GM13976 (cell line): ENCODE results near the gene TEF.

Experiments used
- DNase-seq: peaks from one replicate; pipeline ENCODE4 v3.0.0; 2012; ENCODE audit warnings: low spot score
- in situ Hi-C: fragments of 300-500 bp; cut with MboI; formaldehyde crosslinking; loops from one replicate; pipeline ENCODE4 v1.12.0; 2022; ENCODE audit warnings: low sequenced_read_pairs, mixed read lengths, inconsistent platforms; ENCODE audit not compliant: unreplicated experiment
- TF ChIP-seq, protein P1 (sequence below): IDR thresholded peaks from 2 replicates; pipeline ENCODE4 v1.5.1; 2012; ENCODE audit warnings: borderline replicate concordance, mild to moderate bottlenecking; ENCODE audit not compliant: insufficient read depth; ENCODE audit errors: extremely low read depth, missing control alignments, control extremely low read depth

TEF gene

DNA sequence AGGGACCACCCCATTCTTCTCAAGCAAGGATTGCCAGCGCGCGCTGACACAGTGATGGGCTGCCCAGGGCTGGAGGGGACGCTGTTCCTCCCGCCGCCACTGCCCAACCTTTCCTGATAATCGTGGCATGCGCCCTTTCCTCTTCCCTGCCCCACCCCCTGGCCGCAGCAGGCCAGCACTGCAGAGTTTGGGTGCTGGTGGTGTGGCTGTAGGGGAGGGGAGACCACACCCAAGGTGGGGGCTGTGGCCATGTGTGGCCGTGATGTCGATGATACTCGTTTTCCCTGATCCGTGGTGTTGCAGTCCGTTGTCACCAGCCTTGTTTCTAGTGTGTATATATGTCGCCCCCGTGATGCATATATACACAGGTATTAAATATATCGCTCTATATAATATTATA lies 22.8 kb upstream of the TEF start:
- DNase-seq = no peak
- TF ChIP-seq, protein P1, sequence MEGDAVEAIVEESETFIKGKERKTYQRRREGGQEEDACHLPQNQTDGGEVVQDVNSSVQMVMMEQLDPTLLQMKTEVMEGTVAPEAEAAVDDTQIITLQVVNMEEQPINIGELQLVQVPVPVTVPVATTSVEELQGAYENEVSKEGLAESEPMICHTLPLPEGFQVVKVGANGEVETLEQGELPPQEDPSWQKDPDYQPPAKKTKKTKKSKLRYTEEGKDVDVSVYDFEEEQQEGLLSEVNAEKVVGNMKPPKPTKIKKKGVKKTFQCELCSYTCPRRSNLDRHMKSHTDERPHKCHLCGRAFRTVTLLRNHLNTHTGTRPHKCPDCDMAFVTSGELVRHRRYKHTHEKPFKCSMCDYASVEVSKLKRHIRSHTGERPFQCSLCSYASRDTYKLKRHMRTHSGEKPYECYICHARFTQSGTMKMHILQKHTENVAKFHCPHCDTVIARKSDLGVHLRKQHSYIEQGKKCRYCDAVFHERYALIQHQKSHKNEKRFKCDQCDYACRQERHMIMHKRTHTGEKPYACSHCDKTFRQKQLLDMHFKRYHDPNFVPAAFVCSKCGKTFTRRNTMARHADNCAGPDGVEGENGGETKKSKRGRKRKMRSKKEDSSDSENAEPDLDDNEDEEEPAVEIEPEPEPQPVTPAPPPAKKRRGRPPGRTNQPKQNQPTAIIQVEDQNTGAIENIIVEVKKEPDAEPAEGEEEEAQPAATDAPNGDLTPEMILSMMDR = no peak
- in situ Hi-C loops = no loop called here

DNA sequence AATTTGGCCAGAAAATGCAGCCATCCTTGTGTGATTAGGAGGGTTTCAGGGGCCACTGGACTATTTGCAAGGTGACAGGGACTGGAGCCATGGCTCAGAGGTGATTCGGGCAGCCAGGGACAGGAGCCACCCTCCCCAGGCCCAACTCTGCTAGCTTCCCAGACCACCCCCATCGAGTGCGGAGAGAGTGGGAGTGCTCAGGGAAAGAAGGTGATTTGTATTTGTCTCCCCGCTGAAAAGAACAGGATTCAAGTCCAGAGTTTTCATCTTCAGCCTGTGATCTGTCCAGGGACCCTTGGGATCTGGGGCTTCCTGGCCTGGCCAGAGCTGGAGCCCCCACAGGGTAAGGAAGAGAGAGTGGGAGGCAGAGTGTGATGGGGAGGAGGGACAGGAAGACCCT lies 22.4 kb upstream of the TEF start:
- TF ChIP-seq, protein P1 = no peak
- DNase-seq = no peak
- in situ Hi-C loops = no loop called here

DNA sequence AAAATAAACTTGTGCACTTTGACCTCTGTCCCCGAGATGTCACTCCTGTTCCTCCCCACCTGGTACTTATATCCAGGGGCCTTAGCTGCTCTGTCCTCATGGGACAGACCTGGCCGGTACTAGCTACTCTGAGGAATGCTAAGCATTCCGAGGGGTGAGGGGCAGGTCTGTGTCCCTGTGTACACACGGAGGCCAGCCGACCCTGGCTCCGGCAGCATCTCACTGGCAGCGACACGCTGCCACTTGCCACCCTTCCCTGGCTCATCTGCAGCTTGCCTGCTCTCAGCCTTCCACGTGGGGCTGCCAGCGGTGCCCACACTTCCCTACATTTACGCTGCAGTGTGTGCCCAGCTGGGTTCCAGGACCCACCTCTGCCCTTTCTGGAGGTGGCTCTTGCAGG lies 21.6 kb upstream of the TEF start:
- DNase-seq = no peak
- TF ChIP-seq, protein P1 = no peak
- in situ Hi-C loops = no loop called here

DNA sequence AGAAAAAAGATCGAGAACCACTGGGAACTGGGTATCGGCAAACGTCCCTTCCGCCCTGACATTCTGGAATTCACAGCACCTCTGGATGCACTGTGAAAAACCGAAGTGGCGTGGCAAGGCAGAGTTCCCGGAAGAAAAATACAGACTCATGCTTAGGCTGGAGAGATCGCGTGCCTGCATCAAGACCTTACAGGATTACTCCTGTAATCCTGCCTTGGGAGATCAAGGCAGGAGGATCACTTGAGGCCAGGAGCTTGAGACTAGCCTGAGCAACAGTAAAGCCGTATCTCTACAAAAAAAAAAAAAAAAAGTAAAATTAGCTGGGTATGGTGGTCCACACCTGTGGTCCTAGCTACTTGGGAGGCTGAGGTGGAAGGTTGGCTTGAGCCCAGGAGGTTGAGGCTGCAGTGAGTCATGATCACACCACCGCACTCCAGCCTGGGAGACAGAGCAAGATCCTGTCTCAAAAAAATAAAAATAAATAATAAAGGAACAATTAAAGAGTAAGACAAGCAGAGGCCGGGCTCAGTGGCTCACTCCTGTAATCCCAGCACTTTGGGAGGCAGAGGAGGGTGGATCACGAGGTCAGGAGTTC lies 19.9 kb upstream of the TEF start:
- TF ChIP-seq, protein P1 = no peak
- no peak for DNase-seq
- in situ Hi-C loops = no loop called here

DNA sequence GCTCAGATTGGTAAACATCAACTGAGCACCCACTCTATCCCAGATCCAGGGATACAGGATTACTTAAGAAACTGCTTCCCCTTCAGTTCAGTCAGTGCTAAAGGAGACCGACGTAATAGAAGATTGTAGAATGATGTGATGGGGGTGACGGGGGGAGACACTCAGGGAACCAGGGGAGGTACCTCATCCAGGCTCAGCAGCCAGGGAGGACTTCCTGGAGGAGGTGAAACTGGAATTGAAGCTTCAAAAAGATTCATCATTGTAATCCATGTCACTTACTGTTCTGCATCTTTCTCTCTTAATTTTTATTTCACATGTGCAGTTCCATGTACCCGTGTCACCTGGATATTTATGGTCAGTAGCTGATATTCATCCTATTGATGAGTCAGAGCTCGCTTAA lies 19.1 kb upstream of the TEF start:
- TF ChIP-seq, protein P1 = no peak
- in situ Hi-C loops = no loop called here

DNA sequence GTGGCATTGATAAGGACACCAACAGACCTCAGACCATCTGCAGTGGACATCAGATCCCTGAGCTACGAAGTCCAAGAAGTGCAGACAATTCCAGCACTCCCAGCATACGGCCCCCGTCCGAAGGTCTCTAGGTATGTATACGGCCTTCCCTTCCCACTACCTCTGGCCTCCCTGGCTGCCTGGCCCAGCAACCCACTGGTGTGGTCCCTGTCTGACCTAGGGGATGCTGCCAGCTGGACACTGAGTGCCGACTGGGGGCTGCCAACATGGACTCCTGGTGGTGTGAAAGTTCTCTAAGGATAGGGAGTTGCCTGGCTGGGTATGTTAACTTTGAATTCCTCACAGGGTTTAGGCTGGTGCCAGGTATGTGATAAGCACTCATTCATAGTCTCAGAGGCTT lies 17.5 kb upstream of the TEF start:
- no peak for DNase-seq
- TF ChIP-seq, protein P1 = no peak
- in situ Hi-C loops = no loop called here

More for the DNA sequence above, 19.1 kb upstream of the TEF start:
- DNase-seq = no peak
